ENCODE data around the gene MAP9. TPM values are rescaled to one million over a fixed set of nuclear protein-coding genes. Genes with fewer than 3 reads are reported as not detected.
"Not testable (repeated sequence)": the region's sequence is repeated elsewhere in the genome, so short reads cannot be mapped to it uniquely, and the experiment has no call there.

The MAP9 gene
- polyA plus RNA-seq, 1 of the 3 experiments (the other 2 are of a cell fraction): 4.1 TPM

DNA sequence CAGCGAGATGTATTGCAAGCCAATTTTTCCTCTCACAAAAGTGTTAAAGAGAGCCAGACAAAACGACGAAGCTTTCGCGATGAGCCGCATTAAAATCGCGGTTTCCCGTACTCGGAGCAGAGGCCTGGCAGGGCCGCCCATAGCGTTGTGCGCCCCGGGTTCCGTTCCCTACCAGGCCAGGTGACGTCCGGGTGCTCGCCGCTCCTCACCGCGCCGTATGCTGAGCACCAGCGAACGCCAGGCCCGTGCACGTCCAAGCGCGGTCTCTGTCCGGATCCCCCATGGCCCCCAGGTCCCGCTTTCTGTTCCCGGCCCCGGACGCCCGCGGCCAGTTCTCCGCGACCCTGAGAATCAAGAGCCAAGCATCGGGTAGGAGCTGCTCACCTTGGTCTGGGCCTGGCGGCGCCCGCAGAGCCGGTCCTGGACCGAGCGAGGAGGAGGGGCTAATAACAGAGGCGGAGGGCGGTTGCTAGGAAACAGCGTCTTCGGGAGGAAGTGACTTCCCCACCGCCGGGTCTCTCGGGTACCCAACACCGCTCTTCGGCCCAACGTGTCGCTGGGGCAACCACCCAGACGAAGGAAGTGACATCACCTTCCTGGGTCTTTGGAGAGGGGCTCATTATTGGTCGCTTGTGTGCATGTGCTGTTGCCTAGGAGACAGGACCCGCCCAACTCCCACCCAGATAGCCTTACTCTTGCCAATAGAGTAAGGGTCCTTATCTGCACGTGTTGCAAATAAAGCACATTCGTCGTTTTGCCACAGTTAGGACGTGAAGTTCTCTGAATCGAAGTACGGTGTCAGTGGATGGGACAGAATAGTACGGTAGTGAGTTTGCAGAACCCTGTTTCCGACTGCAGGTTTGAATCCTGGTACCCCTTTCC, at the start of gene MAP9 (continued):
- TF ChIP-seq, protein P1, sequence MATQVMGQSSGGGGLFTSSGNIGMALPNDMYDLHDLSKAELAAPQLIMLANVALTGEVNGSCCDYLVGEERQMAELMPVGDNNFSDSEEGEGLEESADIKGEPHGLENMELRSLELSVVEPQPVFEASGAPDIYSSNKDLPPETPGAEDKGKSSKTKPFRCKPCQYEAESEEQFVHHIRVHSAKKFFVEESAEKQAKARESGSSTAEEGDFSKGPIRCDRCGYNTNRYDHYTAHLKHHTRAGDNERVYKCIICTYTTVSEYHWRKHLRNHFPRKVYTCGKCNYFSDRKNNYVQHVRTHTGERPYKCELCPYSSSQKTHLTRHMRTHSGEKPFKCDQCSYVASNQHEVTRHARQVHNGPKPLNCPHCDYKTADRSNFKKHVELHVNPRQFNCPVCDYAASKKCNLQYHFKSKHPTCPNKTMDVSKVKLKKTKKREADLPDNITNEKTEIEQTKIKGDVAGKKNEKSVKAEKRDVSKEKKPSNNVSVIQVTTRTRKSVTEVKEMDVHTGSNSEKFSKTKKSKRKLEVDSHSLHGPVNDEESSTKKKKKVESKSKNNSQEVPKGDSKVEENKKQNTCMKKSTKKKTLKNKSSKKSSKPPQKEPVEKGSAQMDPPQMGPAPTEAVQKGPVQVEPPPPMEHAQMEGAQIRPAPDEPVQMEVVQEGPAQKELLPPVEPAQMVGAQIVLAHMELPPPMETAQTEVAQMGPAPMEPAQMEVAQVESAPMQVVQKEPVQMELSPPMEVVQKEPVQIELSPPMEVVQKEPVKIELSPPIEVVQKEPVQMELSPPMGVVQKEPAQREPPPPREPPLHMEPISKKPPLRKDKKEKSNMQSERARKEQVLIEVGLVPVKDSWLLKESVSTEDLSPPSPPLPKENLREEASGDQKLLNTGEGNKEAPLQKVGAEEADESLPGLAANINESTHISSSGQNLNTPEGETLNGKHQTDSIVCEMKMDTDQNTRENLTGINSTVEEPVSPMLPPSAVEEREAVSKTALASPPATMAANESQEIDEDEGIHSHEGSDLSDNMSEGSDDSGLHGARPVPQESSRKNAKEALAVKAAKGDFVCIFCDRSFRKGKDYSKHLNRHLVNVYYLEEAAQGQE (IDR thresholded peaks at IDR 0.05; ENCODE audit: low read depth, low read length): no peak
- TF ChIP-seq IRF3 (IDR thresholded peaks at IDR 0.05; ENCODE audit: low read depth, low read length): no peak
- TF ChIP-seq, protein P2, sequence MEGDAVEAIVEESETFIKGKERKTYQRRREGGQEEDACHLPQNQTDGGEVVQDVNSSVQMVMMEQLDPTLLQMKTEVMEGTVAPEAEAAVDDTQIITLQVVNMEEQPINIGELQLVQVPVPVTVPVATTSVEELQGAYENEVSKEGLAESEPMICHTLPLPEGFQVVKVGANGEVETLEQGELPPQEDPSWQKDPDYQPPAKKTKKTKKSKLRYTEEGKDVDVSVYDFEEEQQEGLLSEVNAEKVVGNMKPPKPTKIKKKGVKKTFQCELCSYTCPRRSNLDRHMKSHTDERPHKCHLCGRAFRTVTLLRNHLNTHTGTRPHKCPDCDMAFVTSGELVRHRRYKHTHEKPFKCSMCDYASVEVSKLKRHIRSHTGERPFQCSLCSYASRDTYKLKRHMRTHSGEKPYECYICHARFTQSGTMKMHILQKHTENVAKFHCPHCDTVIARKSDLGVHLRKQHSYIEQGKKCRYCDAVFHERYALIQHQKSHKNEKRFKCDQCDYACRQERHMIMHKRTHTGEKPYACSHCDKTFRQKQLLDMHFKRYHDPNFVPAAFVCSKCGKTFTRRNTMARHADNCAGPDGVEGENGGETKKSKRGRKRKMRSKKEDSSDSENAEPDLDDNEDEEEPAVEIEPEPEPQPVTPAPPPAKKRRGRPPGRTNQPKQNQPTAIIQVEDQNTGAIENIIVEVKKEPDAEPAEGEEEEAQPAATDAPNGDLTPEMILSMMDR (IDR thresholded peaks at IDR 0.05): no peak
- no peak for TF ChIP-seq EZH2phosphoT487 (IDR thresholded peaks at IDR 0.05; ENCODE audit: borderline replicate concordance, low read depth)
- peak; percentile 74 for TF ChIP-seq POLR2AphosphoS5 (IDR thresholded peaks at IDR 0.05; ENCODE audit: low read depth, low read length)
- TF ChIP-seq CHD2 (IDR thresholded peaks at IDR 0.05; ENCODE audit: low read length, partially characterized antibody): peak; percentile 8

DNA sequence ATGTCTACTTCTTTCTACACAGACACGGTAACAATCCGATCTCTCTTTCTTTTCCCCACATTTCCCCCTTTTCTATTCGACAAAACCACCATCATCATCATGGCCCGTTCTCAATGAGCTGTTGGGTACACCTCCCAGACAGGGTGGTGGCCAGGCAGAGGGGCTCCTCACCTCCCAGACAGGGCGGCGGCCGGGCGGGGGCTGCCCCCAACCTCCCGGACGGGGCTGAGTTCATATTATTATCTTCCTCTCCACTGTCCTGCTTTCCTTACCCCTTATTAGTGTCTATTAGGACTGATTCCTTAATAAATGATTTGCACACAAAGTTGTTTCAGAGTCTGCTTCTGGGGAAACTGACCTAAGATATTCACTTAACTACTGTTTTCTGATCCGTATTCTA, 48.0 kb upstream of the MAP9 start:
- H3K27me3 ChIP-seq (ENCODE audit: insufficient read depth); H3K27ac ChIP-seq (ENCODE audit: low read depth in 2 of 2, low read length in 1 of 2); H2AFZ ChIP-seq (ENCODE audit: low read depth); H4K20me1 ChIP-seq (ENCODE audit: insufficient read depth); H3K4me3 ChIP-seq (ENCODE audit: low read depth in 2 of 2, low read length in 1 of 2); H3F3A ChIP-seq (replicated peaks; ENCODE audit: insufficient read depth); H3K4me2 ChIP-seq; H3K79me2 ChIP-seq (ENCODE audit: insufficient read depth); H3K9ac ChIP-seq; POLR2A ChIA-PET; H3K36me3 ChIP-seq (replicated peaks in 1 of 2; ENCODE audit: control insufficient read depth in 1 of 2, insufficient read depth in 2 of 2, low read length in 1 of 2); H3K9me2 ChIP-seq; DNase-seq; H3K4me1 ChIP-seq (ENCODE audit: control insufficient read depth in 1 of 2, insufficient read depth in 2 of 2, low read depth in 1 of 2, low read length in 1 of 2); H3K9me3 ChIP-seq: not testable (repeated sequence)
- CTCF ChIA-PET: interaction anchor here (1.2 kb wide), 1 partner anchor 9 kb away, joined by 3 read pairs; no protein-coding TSS in a partner anchor
- 49% methylated on average over 11 of the region's 11 CpGs for WGBS (ENCODE audit: low lambda C conversion rate)
